ENCODE measurements around the gene ULBP2.

DNA sequence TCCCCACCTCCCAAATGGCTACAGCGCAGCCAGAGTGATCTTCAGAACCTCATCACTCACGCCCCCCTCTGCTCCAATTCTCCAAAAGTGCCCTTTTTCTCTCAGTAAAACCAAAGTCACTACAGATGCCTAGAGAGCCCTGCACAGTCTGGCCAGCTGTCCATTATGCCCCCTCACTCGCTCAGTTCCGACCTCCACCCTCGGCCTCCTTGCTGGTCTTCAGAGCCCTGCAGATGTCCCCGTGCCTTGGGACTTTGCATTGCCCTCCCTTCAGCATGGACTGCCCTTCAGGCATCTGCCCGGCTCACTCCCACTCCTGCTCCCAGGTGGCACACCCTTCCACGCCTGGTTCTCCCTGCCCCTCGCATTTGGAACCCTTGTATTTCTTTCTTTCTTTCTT lies 42.8 kb upstream of the ULBP2 start:
- TF ChIP-seq, protein P1, sequence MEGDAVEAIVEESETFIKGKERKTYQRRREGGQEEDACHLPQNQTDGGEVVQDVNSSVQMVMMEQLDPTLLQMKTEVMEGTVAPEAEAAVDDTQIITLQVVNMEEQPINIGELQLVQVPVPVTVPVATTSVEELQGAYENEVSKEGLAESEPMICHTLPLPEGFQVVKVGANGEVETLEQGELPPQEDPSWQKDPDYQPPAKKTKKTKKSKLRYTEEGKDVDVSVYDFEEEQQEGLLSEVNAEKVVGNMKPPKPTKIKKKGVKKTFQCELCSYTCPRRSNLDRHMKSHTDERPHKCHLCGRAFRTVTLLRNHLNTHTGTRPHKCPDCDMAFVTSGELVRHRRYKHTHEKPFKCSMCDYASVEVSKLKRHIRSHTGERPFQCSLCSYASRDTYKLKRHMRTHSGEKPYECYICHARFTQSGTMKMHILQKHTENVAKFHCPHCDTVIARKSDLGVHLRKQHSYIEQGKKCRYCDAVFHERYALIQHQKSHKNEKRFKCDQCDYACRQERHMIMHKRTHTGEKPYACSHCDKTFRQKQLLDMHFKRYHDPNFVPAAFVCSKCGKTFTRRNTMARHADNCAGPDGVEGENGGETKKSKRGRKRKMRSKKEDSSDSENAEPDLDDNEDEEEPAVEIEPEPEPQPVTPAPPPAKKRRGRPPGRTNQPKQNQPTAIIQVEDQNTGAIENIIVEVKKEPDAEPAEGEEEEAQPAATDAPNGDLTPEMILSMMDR (IDR thresholded peaks at IDR 0.05) = no peak
- no peak for TF ChIP-seq POLR2A (IDR thresholded peaks at IDR 0.05)

Measured in heart left ventricle (tissue), 13 donors.